Activated naive CD8-positive, alpha-beta T cell treated with anti-CD3 and anti-CD28 coated beads for 36 hours (primary cell): Measurements from ENCODE around the gene CTCF. TPM values are rescaled to one million over a fixed set of nuclear protein-coding genes. Genes with fewer than 3 reads are reported as not detected.
"Not testable (repeated sequence)": the region's sequence is repeated elsewhere in the genome, so short reads cannot be mapped to it uniquely, and the experiment has no call there.

Source experiments
- DNase-seq: peaks from one replicate; pipeline ENCODE4 v3.0.0; 2021
- H3K27ac Mint-ChIP-seq: one replicate; pipeline ENCODE4 v1.8.0; 2022; ENCODE audit warnings: mild to moderate bottlenecking, moderate library complexity, mixed read lengths
- H3K27me3 Mint-ChIP-seq: one replicate; pipeline ENCODE4 v1.8.0; 2022; ENCODE audit warnings: mild to moderate bottlenecking, mixed read lengths
- H3K36me3 Mint-ChIP-seq: one replicate; pipeline ENCODE4 v1.8.0; 2021; ENCODE audit warnings: mild to moderate bottlenecking, mixed read lengths
- H3K4me1 Mint-ChIP-seq: one replicate; pipeline ENCODE4 v1.8.0; 2021; ENCODE audit warnings: mixed read lengths
- H3K4me3 Mint-ChIP-seq: one replicate; pipeline ENCODE4 v1.8.0; 2022; ENCODE audit warnings: mild to moderate bottlenecking, moderate library complexity, mixed read lengths
- H3K9me3 Mint-ChIP-seq: one replicate; pipeline ENCODE4 v1.8.0; 2022; ENCODE audit warnings: mixed read lengths
- total RNA-seq, 2 experiments: library from RNA; stranded (reverse); gene quantifications; one replicate each; pipeline ENCODE4 v1.2.3, GENCODE V29; 2021

Gene CTCF, protein sequence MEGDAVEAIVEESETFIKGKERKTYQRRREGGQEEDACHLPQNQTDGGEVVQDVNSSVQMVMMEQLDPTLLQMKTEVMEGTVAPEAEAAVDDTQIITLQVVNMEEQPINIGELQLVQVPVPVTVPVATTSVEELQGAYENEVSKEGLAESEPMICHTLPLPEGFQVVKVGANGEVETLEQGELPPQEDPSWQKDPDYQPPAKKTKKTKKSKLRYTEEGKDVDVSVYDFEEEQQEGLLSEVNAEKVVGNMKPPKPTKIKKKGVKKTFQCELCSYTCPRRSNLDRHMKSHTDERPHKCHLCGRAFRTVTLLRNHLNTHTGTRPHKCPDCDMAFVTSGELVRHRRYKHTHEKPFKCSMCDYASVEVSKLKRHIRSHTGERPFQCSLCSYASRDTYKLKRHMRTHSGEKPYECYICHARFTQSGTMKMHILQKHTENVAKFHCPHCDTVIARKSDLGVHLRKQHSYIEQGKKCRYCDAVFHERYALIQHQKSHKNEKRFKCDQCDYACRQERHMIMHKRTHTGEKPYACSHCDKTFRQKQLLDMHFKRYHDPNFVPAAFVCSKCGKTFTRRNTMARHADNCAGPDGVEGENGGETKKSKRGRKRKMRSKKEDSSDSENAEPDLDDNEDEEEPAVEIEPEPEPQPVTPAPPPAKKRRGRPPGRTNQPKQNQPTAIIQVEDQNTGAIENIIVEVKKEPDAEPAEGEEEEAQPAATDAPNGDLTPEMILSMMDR
- 10 to 100 TPM; 55.8 to 55.9 TPM for total RNA-seq

- H3K9me3 Mint-ChIP-seq: no peaks in the 10 kb centered on the region
- peaks cover 14% of the 10 kb centered on the region for H3K36me3 Mint-ChIP-seq
- peak within 1 kb of the TSS; percentile 92 for H3K4me3 Mint-ChIP-seq
- no peaks in the 10 kb centered on the region for H3K27me3 Mint-ChIP-seq
- DNase-seq: peak; percentile 82
- H3K4me1 Mint-ChIP-seq: peaks cover 40% of the 10 kb centered on the region
- H3K27ac Mint-ChIP-seq: peak within 1 kb of the TSS; percentile 91
These were observed at the start of gene CTCF for GRCh38 chr16:67562526-67562917. Gene CTCF (plus strand): TSS chr16:67562526. CDS start chr16:67610833, 48,307 bp downstream.

GRCh38 chr16:67513892-67514291, 48.4 kb upstream of the CTCF start:
- not testable (repeated sequence) for H3K36me3 Mint-ChIP-seq, H3K4me3 Mint-ChIP-seq, DNase-seq, H3K27me3 Mint-ChIP-seq, H3K27ac Mint-ChIP-seq, H3K9me3 Mint-ChIP-seq
- H3K4me1 Mint-ChIP-seq: peaks cover 11% of the 10 kb centered on the region

- Mint-ChIP-seq H3K27ac (no peak overlapping the region), H3K4me3 (no peak overlapping the region), H3K36me3 (no peaks in the 10 kb centered on the region)
These were observed 47.9 kb upstream of the CTCF start for GRCh38 chr16:67514382-67514828.

GRCh38 chr16:67516296-67517154, 45.8 kb upstream of the CTCF start:
- Mint-ChIP-seq H3K36me3 (no peaks in the 10 kb centered on the region), H3K4me3 (no peak overlapping the region), H3K27ac (no peak overlapping the region), H3K27me3 (no peaks in the 10 kb centered on the region), H3K9me3 (no peaks in the 10 kb centered on the region), H3K4me1 (peaks cover 14% of the 10 kb centered on the region)
- no peak for DNase-seq

More at GRCh38 chr16:67514382-67514828, 47.9 kb upstream of the CTCF start:
- DNase-seq: peak; percentile 65
- no peaks in the 10 kb centered on the region for H3K9me3 Mint-ChIP-seq
- H3K4me1 Mint-ChIP-seq: peaks cover 6% of the 10 kb centered on the region
- no peaks in the 10 kb centered on the region for H3K27me3 Mint-ChIP-seq

GRCh38 chr16:67517155-67517445, 45.2 kb upstream of the CTCF start:
- Mint-ChIP-seq H3K27ac (no peak overlapping the region), H3K4me1 (peaks cover 15% of the 10 kb centered on the region), H3K9me3 (no peaks in the 10 kb centered on the region), H3K4me3 (no peak overlapping the region), H3K27me3 (no peaks in the 10 kb centered on the region), H3K36me3 (no peaks in the 10 kb centered on the region)
- DNase-seq: no peak

DNA sequence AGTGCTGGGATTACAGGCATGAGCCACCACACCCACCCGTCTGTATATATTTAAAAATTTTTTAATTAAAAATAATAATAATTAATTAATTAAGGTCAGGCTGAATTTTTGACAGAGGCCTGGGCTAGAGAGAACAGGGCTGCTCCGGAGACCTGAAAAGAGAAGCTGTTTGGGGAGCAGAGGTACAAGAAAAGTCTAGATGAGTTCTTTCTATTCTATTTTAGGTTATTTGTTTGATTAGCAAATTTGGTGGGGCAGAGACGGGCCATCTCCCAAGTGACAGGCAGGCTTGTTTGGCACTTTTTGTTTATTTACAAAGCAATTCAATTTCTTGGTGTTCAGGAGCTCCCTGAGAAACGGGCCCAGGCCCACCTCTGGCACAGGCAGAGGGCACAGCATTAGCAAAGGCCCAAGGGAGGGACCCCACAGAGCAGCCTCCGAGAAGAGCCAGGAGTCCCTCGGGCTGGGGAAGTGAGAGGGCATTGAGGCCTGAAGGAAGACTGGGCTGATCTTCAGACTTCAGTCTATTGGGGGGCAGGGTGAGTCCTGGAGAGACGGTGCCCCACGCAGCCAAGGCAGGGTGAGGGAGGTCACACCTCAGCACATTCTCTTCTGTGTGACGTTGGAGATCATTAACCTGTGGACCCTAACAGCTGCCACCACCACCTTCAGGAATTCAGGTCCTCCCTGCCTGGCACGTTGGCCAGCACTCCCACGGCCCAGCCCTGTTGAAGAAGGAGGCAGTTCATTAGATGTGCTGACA, 44.5 kb upstream of the CTCF start:
- Mint-ChIP-seq H3K4me3 (no peak overlapping the region), H3K27ac (no peak overlapping the region), H3K27me3 (no peaks in the 10 kb centered on the region), H3K4me1 (peaks cover 18% of the 10 kb centered on the region), H3K36me3 (no peaks in the 10 kb centered on the region), H3K9me3 (no peaks in the 10 kb centered on the region)
- DNase-seq: no peak

- Mint-ChIP-seq H3K36me3 (no peaks in the 10 kb centered on the region), H3K27me3 (no peaks in the 10 kb centered on the region), H3K4me3 (no peak overlapping the region), H3K4me1 (peaks cover 19% of the 10 kb centered on the region), H3K9me3 (no peaks in the 10 kb centered on the region), H3K27ac (peak overlapping the region; percentile 46)
- DNase-seq: no peak
These were observed 43.6 kb upstream of the CTCF start for GRCh38 chr16:67518676-67519075.

GRCh38 chr16:67519242-67519641, 43.1 kb upstream of the CTCF start:
- Mint-ChIP-seq H3K9me3 (no peaks in the 10 kb centered on the region), H3K4me1 (peaks cover 19% of the 10 kb centered on the region), H3K4me3 (no peak overlapping the region), H3K27me3 (no peaks in the 10 kb centered on the region), H3K27ac (no peak overlapping the region), H3K36me3 (no peaks in the 10 kb centered on the region)
- no peak for DNase-seq

- no peaks in the 10 kb centered on the region for H3K9me3 Mint-ChIP-seq
- no peaks in the 10 kb centered on the region for H3K27me3 Mint-ChIP-seq
- DNase-seq: peak; percentile 95
- H3K27ac Mint-ChIP-seq: peak overlapping the region; percentile 98
- peak overlapping the region; percentile 85 for H3K4me3 Mint-ChIP-seq
- H3K36me3 Mint-ChIP-seq: no peaks in the 10 kb centered on the region
- peaks cover 20% of the 10 kb centered on the region for H3K4me1 Mint-ChIP-seq
These were observed 41.1 kb upstream of the CTCF start for GRCh38 chr16:67521095-67521804.

GRCh38 chr16:67525176-67525860, 37.0 kb upstream of the CTCF start:
- Mint-ChIP-seq H3K9me3 (no peaks in the 10 kb centered on the region), H3K27me3 (peaks cover 7% of the 10 kb centered on the region), H3K4me1 (peaks cover 21% of the 10 kb centered on the region), H3K4me3 (no peak overlapping the region), H3K27ac (no peak overlapping the region), H3K36me3 (no peaks in the 10 kb centered on the region)
- no peak for DNase-seq

- DNase-seq: no peak
- peaks cover 21% of the 10 kb centered on the region for H3K4me1 Mint-ChIP-seq
- H3K27me3 Mint-ChIP-seq: peaks cover 17% of the 10 kb centered on the region
- H3K27ac Mint-ChIP-seq: no peak overlapping the region
- no peaks in the 10 kb centered on the region for H3K9me3 Mint-ChIP-seq
- H3K4me3 Mint-ChIP-seq: no peak overlapping the region
- no peaks in the 10 kb centered on the region for H3K36me3 Mint-ChIP-seq
These were observed 36.1 kb upstream of the CTCF start for GRCh38 chr16:67526149-67526791.

DNA sequence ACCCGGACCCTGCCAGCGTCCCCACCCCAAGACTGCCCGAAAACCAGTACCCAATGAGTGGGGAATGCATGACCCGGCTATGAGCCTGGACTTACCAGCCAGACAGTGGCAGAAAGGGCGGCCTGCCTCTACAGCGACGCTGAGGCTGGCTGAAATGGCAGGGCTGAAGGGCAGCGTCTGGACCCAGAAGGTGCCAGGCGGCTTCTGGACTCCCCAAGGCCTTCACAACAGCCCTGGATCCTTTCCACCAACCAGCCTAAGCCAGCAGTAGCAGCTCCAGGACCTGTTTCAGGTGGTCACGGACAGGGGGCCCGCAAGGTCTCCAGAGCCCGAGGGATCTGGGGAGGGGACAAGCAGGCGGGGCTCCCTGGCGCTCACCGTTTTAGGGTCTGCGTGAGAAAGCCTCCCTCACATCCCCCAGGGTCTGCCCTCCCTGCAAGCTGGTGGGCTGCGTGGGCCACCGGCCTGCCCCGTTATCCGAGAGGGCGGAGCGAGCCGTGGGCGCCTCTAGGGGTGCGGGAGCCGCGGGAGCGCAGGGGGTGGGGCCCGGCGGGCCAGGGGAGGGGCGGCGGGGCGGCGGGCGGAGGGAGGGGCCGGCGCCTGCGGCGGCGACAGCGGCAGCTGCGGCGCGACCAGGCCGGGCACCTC, 34.0 kb upstream of the CTCF start, which contains the start of gene RIPOR1:
Gene RIPOR1 (plus strand): TSS at position 608 of the 648 bp plus-strand sequence. CDS start 9,618 bp downstream, outside the sequence.
- Mint-ChIP-seq H3K4me3 (peak within 1 kb of the TSS; percentile 75), H3K27ac (peak within 1 kb of the TSS; percentile 18), H3K9me3 (no peaks in the 10 kb centered on the region), H3K27me3 (peaks cover 23% of the 10 kb centered on the region), H3K36me3 (no peaks in the 10 kb centered on the region), H3K4me1 (peaks cover 14% of the 10 kb centered on the region)
- peak; percentile 49 for DNase-seq
